Motor neuron (in vitro differentiated cells): ENCODE data around the gene ZNF830. TPM values are rescaled to one million over a fixed set of nuclear protein-coding genes. Genes with fewer than 3 reads are reported as not detected.
"Not testable (repeated sequence)": the region's sequence is repeated elsewhere in the genome, so short reads cannot be mapped to it uniquely, and the experiment has no call there.

Source experiments
- ATAC-seq, 8 experiments: fragments of 200-7000 bp; cut with Tn5 transposase; replicated peaks in 6 of 8; 2 replicates each; pipeline ENCODE4 v1.8.0; 2021; ENCODE audit warnings: mild to moderate bottlenecking in 8 of 8, moderate library complexity in 8 of 8
- H3K27ac ChIP-seq, 2 donors: fragments of 250-450 bp; sonication (Bioruptor Pico); 2 replicates each; pipeline ENCODE4 v1.9.0; 2021; ENCODE audit warnings: antibody characterized with exemption in 2 of 2, mild to moderate bottlenecking in 2 of 2, moderate library complexity in 1 of 2
- H3K4me1 ChIP-seq, 2 donors: fragments of 250-450 bp; sonication (Bioruptor Pico); replicated peaks in 1 of 2; 2 replicates each; pipeline ENCODE4 v1.6.1; 2021; ENCODE audit warnings: antibody characterized with exemption in 2 of 2, mild to moderate bottlenecking in 2 of 2, moderate library complexity in 1 of 2
- H3K4me3 ChIP-seq, 5 donors: fragments of 250-450 bp; sonication (Bioruptor Pico); 2 replicates each; pipeline ENCODE4 v1.9.0; 2021; ENCODE audit warnings: antibody characterized with exemption in 5 of 5, mild to moderate bottlenecking in 5 of 5, moderate library complexity in 4 of 5
- WGBS, 10 experiments: fragments of 450-650 bp; shearing (Covaris generic); methylation state at CpG; one replicate each; pipeline ENCODE4 v1.0.0; 2022; 5-methylcytosine and 5-hydroxymethylcytosine counted together
- in situ Hi-C, 9 experiments: fragments of 400-800 bp; cut with MboI; loops; one replicate each; pipeline ENCODE4 v1.15.0; 2021; ENCODE audit warnings: low sequenced_read_pairs in 9 of 9, low pct_unique_long_range_greater_than_20kb in 2 of 9; ENCODE audit not compliant: unreplicated experiment in 9 of 9
- total RNA-seq, 8 experiments: library from RNA; unstranded; fragments of 300-600 nt; gene quantifications; 2 replicates each; pipeline versions ENCODE4 v1.2.3 to v1.2.4, GENCODE V29; 2022

The ZNF830 gene
- total RNA-seq, 8 experiments from 2014 or later, result 15.8 to 24.7 (median 19.2) TPM

GRCh38 chr17:34996422-34997285 lies 35.3 kb downstream of the ZNF830 start:
- Histone ChIP-seq H3K27ac (no peak overlapping the region), H3K4me3 (no peak overlapping the region), H3K4me1 (no peaks in the 10 kb centered on the region)
- in situ Hi-C loops, result loop anchor here in 3 of 9 experiments (10.0 to 25.0 kb wide), 4 partner anchors 91 to 118 kb away; partner anchors contain the start of genes RAD51D (in 2 of the 3) and FNDC8 (in 1 of the 3)
- ATAC-seq, result no peak
- 20 to 100% (median 94%) methylated on average over 1 to 3 of the region's 3 CpGs; no CpG with 5 or more reads in 1 of the 10 experiments for WGBS, 10 experiments

GRCh38 chr17:34997355-34997862 lies 36.1 kb downstream of the ZNF830 start:
- Histone ChIP-seq H3K27ac (no peak overlapping the region), H3K4me1 (no peaks in the 10 kb centered on the region), H3K4me3 (no peak overlapping the region)
- peak in 1 of 8 experiments; percentile 38 for ATAC-seq
- 40 to 100% (median 93%) methylated on average over 1 to 11 of the region's 11 CpGs; no CpG with 5 or more reads in 2 of the 10 experiments for WGBS, 10 experiments
- in situ Hi-C loops, result loop anchor here in 3 of 9 experiments (10.0 to 25.0 kb wide), 4 partner anchors 90 to 117 kb away; partner anchors contain the start of genes RAD51D (in 2 of the 3) and FNDC8 (in 1 of the 3)

- ATAC-seq, result peak; percentile 54 to 90 (median 73)
- Histone ChIP-seq H3K4me3 (no peak overlapping the region), H3K4me1 (no peaks in the 10 kb centered on the region), H3K27ac (no peak overlapping the region)
- in situ Hi-C loops, result loop anchor here in 3 of 9 experiments (10.0 to 25.0 kb wide), 4 partner anchors 89 to 117 kb away; partner anchors contain the start of genes RAD51D (in 2 of the 3) and FNDC8 (in 1 of the 3)
- 57% methylated on average over 4 of the region's 5 CpGs; no CpG with 5 or more reads in 9 of the 10 experiments for WGBS, 10 experiments
Observed at GRCh38 chr17:34998205-34998604, 36.9 kb downstream of the ZNF830 start.

GRCh38 chr17:34999456-34999855 lies 38.1 kb downstream of the ZNF830 start:
- no peak for ATAC-seq
- H3K4me3 ChIP-seq, result no peak overlapping the region
- H3K27ac ChIP-seq, result no peak overlapping the region
- in situ Hi-C loops, result loop anchor here in 3 of 9 experiments (10.0 to 25.0 kb wide), 4 partner anchors 88 to 115 kb away; partner anchors contain the start of genes RAD51D (in 2 of the 3) and FNDC8 (in 1 of the 3)
- no peaks in the 10 kb centered on the region for H3K4me1 ChIP-seq
- 71 to 100% (median 93%) methylated on average over 1 to 2 of the region's 2 CpGs; no CpG with 5 or more reads in 4 of the 10 experiments for WGBS, 10 experiments

GRCh38 chr17:35000965-35001364 lies 39.6 kb downstream of the ZNF830 start:
- H3K4me3 ChIP-seq, H3K27ac ChIP-seq, ATAC-seq, H3K4me1 ChIP-seq: not testable (repeated sequence)
- in situ Hi-C loops, result loop anchor here in 2 of 9 experiments (25.0 kb wide), 1 partner anchor 111 kb away; the partner anchor contains the start of genes FNDC8 (in 2 of the 2) and RAD51D (in 2 of the 2)
- 88 to 100% (median 92%) methylated on average over 2 to 5 of the region's 14 CpGs; no CpG with 5 or more reads in 5 of the 10 experiments for WGBS, 10 experiments

GRCh38 chr17:35001549-35001948 lies 40.2 kb downstream of the ZNF830 start:
- peak in 3 of 8 experiments; percentile 4 to 13 (median 5) for ATAC-seq
- Histone ChIP-seq H3K4me1 (no peaks in the 10 kb centered on the region), H3K27ac (no peak overlapping the region), H3K4me3 (no peak overlapping the region)
- 72 to 83% methylated on average over 1 to 2 of the region's 2 CpGs; no CpG with 5 or more reads in 8 of the 10 experiments for WGBS, 10 experiments
- in situ Hi-C loops, result loop anchor here in 2 of 9 experiments (25.0 kb wide), 1 partner anchor 111 kb away; the partner anchor contains the start of genes FNDC8 (in 2 of the 2) and RAD51D (in 2 of the 2)

- Histone ChIP-seq H3K27ac (no peak overlapping the region), H3K4me1 (no peaks in the 10 kb centered on the region), H3K4me3 (no peak overlapping the region)
- in situ Hi-C loops, result loop anchor here in 2 of 9 experiments (25.0 kb wide), 1 partner anchor 109 kb away; the partner anchor contains the start of genes FNDC8 (in 2 of the 2) and RAD51D (in 2 of the 2)
- ATAC-seq, result peak in 3 of 8 experiments; percentile 5 to 70 (median 43)
- 67 to 100% (median 87%) methylated on average over 1 to 13 of the region's 15 CpGs; no CpG with 5 or more reads in 1 of the 10 experiments for WGBS, 10 experiments
Observed at GRCh38 chr17:35002876-35003551, 41.7 kb downstream of the ZNF830 start.

GRCh38 chr17:35003778-35004177 lies 42.4 kb downstream of the ZNF830 start:
- H3K4me3 ChIP-seq, result no peak overlapping the region
- H3K4me1 ChIP-seq, result no peaks in the 10 kb centered on the region
- peak in 1 of 8 experiments; percentile 16 for ATAC-seq
- H3K27ac ChIP-seq, result no peak overlapping the region
- in situ Hi-C loops, result loop anchor here in 2 of 9 experiments (25.0 kb wide), 1 partner anchor 109 kb away; the partner anchor contains the start of genes FNDC8 (in 2 of the 2) and RAD51D (in 2 of the 2)
- WGBS, 10 experiments, result 80 to 100% (median 86%) methylated on average over 1 to 2 of the region's 4 CpGs; no CpG with 5 or more reads in 6 of the 10 experiments

GRCh38 chr17:35006345-35006744 lies 45.0 kb downstream of the ZNF830 start:
- Histone ChIP-seq H3K4me1 (no peaks in the 10 kb centered on the region), H3K27ac (no peak overlapping the region), H3K4me3 (no peak overlapping the region)
- in situ Hi-C loops, result loop anchor here in 2 of 9 experiments (25.0 kb wide), 1 partner anchor 106 kb away; the partner anchor contains the start of genes FNDC8 (in 2 of the 2) and RAD51D (in 2 of the 2)
- ATAC-seq, result no peak
- 82 to 100% (median 88%) methylated on average over 1 to 4 of the region's 4 CpGs; no CpG with 5 or more reads in 6 of the 10 experiments for WGBS, 10 experiments

GRCh38 chr17:35006961-35007360 lies 45.6 kb downstream of the ZNF830 start:
- no peak overlapping the region for H3K27ac ChIP-seq
- H3K4me1 ChIP-seq, result no peaks in the 10 kb centered on the region
- in situ Hi-C loops, result loop anchor here in 2 of 9 experiments (25.0 kb wide), 1 partner anchor 105 kb away; the partner anchor contains the start of genes FNDC8 (in 2 of the 2) and RAD51D (in 2 of the 2)
- WGBS, 10 experiments, result 40 to 100% (median 83%) methylated on average over 1 of the region's 1 CpG; no CpG with 5 or more reads in 3 of the 10 experiments
- no peak for ATAC-seq
- H3K4me3 ChIP-seq, result no peak overlapping the region

GRCh38 chr17:35010093-35010492 lies 48.8 kb downstream of the ZNF830 start:
- H3K4me1 ChIP-seq, result no peaks in the 10 kb centered on the region
- H3K4me3 ChIP-seq, result no peak overlapping the region
- peak in 2 of 8 experiments; percentile 16 to 34 for ATAC-seq
- no peak overlapping the region for H3K27ac ChIP-seq
- 73 to 100% (median 100%) methylated on average over 1 to 3 of the region's 3 CpGs; no CpG with 5 or more reads in 4 of the 10 experiments for WGBS, 10 experiments
- in situ Hi-C loops, result loop anchor here in 2 of 9 experiments (25.0 kb wide), 1 partner anchor 102 kb away; the partner anchor contains the start of genes FNDC8 (in 2 of the 2) and RAD51D (in 2 of the 2)
